SK-N-SH treated with all-trans-retinoic acid at 6 μM for 48 hours (cell line): ENCODE measurements around the gene PHACTR2.

Experiments used
- ATAC-seq: fragments of 200-7000 bp; cut with Tn5 transposase; 3 replicates; pipeline ENCODE4 v1.9.1; 2020; ENCODE audit warnings: mild to moderate bottlenecking, moderate library complexity
- ARNTL ChIP-seq: fragments of 450-650 bp; formaldehyde crosslinking; IDR thresholded peaks from 2 replicates; pipeline ENCODE4 v1.5.0; 2020; ENCODE audit warnings: low read depth, mild to moderate bottlenecking, moderate library complexity, borderline replicate concordance
- BACH2 ChIP-seq: fragments of 250-450 bp; sonication (Bioruptor Pico); IDR thresholded peaks from 2 replicates; pipeline ENCODE4 v1.9.0; 2021; ENCODE audit warnings: mild to moderate bottlenecking, borderline replicate concordance
- CSDC2 ChIP-seq: fragments of 250-450 bp; sonication (Bioruptor Pico); IDR thresholded peaks from 2 replicates; pipeline ENCODE4 v1.5.0; 2020; ENCODE audit warnings: mild to moderate bottlenecking, moderate library complexity
- ESRRG ChIP-seq: fragments of 250-450 bp; sonication (Bioruptor Pico); IDR thresholded peaks from 2 replicates; pipeline ENCODE4 v1.6.1; 2021; ENCODE audit warnings: mild to moderate bottlenecking
- GLIS3 ChIP-seq: fragments of 250-450 bp; sonication (Bioruptor Pico); IDR thresholded peaks from 2 replicates; pipeline ENCODE4 v1.5.0; 2020; ENCODE audit warnings: mild to moderate bottlenecking, moderate library complexity
- ISL1 ChIP-seq: fragments of 250-450 bp; sonication (Bioruptor Pico); IDR thresholded peaks from 2 replicates; pipeline ENCODE4 v2.1.2; 2022; ENCODE audit warnings: mild to moderate bottlenecking, moderate library complexity
- OSR1 ChIP-seq: fragments of 250-450 bp; sonication (Bioruptor Pico); IDR thresholded peaks from 2 replicates; pipeline ENCODE4 v1.8.0; 2022; ENCODE audit warnings: moderate library complexity, mild to moderate bottlenecking, inconsistent platforms
- PPARA ChIP-seq: fragments of 250-450 bp; sonication (Bioruptor Pico); IDR thresholded peaks from 2 replicates; pipeline ENCODE4 v1.5.0; 2020; ENCODE audit warnings: mild to moderate bottlenecking, borderline replicate concordance
- RARB ChIP-seq: fragments of 250-450 bp; sonication (Bioruptor Pico); IDR thresholded peaks from 2 replicates; pipeline ENCODE4 v1.8.0; 2021; ENCODE audit warnings: mild to moderate bottlenecking, moderate library complexity
- TCF4 ChIP-seq: fragments of 250-450 bp; sonication (Bioruptor Pico); IDR thresholded peaks from 2 replicates; pipeline ENCODE4 v1.8.0; 2021; ENCODE audit warnings: mild to moderate bottlenecking, moderate library complexity, borderline replicate concordance
- TOX ChIP-seq: fragments of 250-450 bp; sonication (Bioruptor Pico); IDR thresholded peaks from 2 replicates; pipeline ENCODE4 v1.8.0; 2021; ENCODE audit warnings: mild to moderate bottlenecking, moderate library complexity, borderline replicate concordance
- ZC3H10 ChIP-seq: fragments of 250-450 bp; sonication (Bioruptor Pico); IDR thresholded peaks from 2 replicates; pipeline ENCODE4 v1.5.1; 2021; ENCODE audit warnings: mild to moderate bottlenecking, moderate library complexity
- ZFP3 ChIP-seq: fragments of 250-450 bp; sonication (Bioruptor Pico); IDR thresholded peaks from 2 replicates; pipeline ENCODE4 v1.5.0; 2020; ENCODE audit warnings: mild to moderate bottlenecking, moderate library complexity
- ZFP30 ChIP-seq: fragments of 450-650 bp; formaldehyde crosslinking; IDR thresholded peaks from 2 replicates; pipeline ENCODE4 v1.5.0; 2022; ENCODE audit warnings: mild to moderate bottlenecking, moderate library complexity
- ZNF565 ChIP-seq: fragments of 450-650 bp; formaldehyde crosslinking; conservative IDR thresholded peaks from 2 replicates; pipeline ENCODE4 v1.5.0; 2020; ENCODE audit warnings: low read depth, mild to moderate bottlenecking, moderate library complexity
- ZNF70 ChIP-seq: fragments of 450-650 bp; formaldehyde crosslinking; IDR thresholded peaks from 2 replicates; pipeline ENCODE4 v1.5.0; 2020; ENCODE audit warnings: mild to moderate bottlenecking, moderate library complexity
- ZNF8 ChIP-seq: fragments of 450-650 bp; formaldehyde crosslinking; IDR thresholded peaks from 2 replicates; pipeline ENCODE4 v1.5.0; 2020; ENCODE audit warnings: mild to moderate bottlenecking, moderate library complexity
- TF ChIP-seq, protein P1 (sequence below): fragments of 250-450 bp; sonication (Bioruptor Pico); IDR thresholded peaks from 2 replicates; pipeline ENCODE4 v1.5.1; 2020; ENCODE audit warnings: low read depth, mild to moderate bottlenecking, moderate library complexity
- TF ChIP-seq, protein P2 (sequence below): fragments of 250-450 bp; sonication (Bioruptor Pico); IDR thresholded peaks from 2 replicates; pipeline ENCODE4 v1.5.0; 2020; ENCODE audit warnings: mild to moderate bottlenecking, moderate library complexity
- TF ChIP-seq, protein P3 (sequence below): fragments of 250-450 bp; sonication (Bioruptor Pico); IDR thresholded peaks from 2 replicates; pipeline ENCODE4 v1.5.1; 2021; ENCODE audit warnings: mild to moderate bottlenecking, moderate library complexity
- TF ChIP-seq, protein P4 (sequence below): fragments of 250-450 bp; sonication (Bioruptor Pico); IDR thresholded peaks from 2 replicates; pipeline ENCODE4 v1.8.0; 2020; ENCODE audit warnings: mild to moderate bottlenecking, moderate library complexity, borderline replicate concordance
- TF ChIP-seq, protein P5 (sequence below): fragments of 250-450 bp; sonication (Bioruptor Pico); IDR thresholded peaks from 2 replicates; pipeline ENCODE4 v1.8.0; 2021; ENCODE audit warnings: low read depth, mild to moderate bottlenecking, moderate library complexity, borderline replicate concordance

PHACTR2 gene

DNA sequence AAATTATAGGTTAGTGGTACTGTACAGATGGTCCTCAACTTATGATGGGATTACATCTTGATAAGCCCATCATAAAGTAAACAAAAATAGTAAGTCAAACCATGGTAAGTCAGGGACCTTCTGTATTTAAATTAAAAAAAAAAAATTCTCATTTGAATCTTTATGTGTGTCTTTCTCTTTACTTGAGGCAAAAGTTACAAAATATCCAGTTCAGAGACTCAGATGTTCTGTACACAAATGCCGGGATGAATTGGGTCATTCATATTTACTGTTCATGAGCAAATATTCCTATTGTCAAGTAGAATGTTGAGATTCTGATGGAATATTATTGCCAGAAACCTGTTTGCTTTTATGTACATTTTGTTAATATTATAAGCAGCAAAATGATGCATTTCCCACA lies 13.4 kb downstream of the PHACTR2 start (continued):
- TF ChIP-seq, protein P1, sequence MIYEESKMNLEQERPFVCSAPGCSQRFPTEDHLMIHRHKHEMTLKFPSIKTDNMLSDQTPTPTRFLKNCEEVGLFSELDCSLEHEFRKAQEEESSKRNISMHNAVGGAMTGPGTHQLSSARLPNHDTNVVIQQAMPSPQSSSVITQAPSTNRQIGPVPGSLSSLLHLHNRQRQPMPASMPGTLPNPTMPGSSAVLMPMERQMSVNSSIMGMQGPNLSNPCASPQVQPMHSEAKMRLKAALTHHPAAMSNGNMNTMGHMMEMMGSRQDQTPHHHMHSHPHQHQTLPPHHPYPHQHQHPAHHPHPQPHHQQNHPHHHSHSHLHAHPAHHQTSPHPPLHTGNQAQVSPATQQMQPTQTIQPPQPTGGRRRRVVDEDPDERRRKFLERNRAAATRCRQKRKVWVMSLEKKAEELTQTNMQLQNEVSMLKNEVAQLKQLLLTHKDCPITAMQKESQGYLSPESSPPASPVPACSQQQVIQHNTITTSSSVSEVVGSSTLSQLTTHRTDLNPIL, result no peak

DNA sequence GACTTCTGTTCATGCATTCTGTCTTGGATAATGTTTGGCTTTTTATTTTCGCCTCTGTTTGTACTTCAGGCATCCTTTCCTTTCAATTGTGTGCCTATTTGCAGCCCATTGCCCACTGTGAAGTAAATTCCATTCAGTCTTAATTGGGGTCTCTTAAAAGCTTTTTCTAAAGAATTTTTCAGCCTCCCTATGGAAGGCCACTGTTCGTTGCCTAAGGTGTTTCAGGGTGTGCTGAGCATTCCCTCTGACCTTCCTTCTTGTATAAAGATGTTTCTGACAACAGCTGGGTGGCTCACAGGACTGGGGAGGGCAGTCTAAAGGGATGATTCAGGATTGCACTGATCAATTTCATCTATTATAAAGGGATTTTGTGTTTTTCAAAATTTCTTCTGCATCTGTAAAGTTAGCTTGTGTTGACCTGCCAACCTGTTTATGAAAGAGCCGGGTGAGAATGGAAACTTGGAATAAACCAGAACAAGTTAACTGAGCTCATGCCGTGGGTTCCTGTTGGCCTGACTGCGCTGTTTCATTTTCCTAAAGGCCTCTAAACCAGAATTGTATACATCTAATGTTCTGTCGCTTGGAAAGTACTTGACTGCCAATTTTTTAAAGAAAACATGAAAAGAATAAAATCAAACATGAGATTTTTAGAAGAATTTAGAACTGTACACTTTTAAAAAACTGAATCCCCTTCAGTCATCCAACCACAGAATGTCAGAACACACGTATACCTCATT lies 14.3 kb downstream of the PHACTR2 start:
- no peak for ATAC-seq
- TF ChIP-seq, protein P2, sequence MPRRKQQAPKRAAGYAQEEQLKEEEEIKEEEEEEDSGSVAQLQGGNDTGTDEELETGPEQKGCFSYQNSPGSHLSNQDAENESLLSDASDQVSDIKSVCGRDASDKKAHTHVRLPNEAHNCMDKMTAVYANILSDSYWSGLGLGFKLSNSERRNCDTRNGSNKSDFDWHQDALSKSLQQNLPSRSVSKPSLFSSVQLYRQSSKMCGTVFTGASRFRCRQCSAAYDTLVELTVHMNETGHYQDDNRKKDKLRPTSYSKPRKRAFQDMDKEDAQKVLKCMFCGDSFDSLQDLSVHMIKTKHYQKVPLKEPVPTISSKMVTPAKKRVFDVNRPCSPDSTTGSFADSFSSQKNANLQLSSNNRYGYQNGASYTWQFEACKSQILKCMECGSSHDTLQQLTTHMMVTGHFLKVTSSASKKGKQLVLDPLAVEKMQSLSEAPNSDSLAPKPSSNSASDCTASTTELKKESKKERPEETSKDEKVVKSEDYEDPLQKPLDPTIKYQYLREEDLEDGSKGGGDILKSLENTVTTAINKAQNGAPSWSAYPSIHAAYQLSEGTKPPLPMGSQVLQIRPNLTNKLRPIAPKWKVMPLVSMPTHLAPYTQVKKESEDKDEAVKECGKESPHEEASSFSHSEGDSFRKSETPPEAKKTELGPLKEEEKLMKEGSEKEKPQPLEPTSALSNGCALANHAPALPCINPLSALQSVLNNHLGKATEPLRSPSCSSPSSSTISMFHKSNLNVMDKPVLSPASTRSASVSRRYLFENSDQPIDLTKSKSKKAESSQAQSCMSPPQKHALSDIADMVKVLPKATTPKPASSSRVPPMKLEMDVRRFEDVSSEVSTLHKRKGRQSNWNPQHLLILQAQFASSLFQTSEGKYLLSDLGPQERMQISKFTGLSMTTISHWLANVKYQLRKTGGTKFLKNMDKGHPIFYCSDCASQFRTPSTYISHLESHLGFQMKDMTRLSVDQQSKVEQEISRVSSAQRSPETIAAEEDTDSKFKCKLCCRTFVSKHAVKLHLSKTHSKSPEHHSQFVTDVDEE (CRISPR knock-in tag), result no peak
- no peak for TF ChIP-seq ESRRG (CRISPR knock-in tag)
- TF ChIP-seq, protein P3, sequence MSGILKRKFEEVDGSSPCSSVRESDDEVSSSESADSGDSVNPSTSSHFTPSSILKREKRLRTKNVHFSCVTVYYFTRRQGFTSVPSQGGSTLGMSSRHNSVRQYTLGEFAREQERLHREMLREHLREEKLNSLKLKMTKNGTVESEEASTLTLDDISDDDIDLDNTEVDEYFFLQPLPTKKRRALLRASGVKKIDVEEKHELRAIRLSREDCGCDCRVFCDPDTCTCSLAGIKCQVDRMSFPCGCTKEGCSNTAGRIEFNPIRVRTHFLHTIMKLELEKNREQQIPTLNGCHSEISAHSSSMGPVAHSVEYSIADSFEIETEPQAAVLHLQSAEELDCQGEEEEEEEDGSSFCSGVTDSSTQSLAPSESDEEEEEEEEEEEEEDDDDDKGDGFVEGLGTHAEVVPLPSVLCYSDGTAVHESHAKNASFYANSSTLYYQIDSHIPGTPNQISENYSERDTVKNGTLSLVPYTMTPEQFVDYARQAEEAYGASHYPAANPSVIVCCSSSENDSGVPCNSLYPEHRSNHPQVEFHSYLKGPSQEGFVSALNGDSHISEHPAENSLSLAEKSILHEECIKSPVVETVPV (CRISPR knock-in tag), result no peak
- TF ChIP-seq, protein P4, sequence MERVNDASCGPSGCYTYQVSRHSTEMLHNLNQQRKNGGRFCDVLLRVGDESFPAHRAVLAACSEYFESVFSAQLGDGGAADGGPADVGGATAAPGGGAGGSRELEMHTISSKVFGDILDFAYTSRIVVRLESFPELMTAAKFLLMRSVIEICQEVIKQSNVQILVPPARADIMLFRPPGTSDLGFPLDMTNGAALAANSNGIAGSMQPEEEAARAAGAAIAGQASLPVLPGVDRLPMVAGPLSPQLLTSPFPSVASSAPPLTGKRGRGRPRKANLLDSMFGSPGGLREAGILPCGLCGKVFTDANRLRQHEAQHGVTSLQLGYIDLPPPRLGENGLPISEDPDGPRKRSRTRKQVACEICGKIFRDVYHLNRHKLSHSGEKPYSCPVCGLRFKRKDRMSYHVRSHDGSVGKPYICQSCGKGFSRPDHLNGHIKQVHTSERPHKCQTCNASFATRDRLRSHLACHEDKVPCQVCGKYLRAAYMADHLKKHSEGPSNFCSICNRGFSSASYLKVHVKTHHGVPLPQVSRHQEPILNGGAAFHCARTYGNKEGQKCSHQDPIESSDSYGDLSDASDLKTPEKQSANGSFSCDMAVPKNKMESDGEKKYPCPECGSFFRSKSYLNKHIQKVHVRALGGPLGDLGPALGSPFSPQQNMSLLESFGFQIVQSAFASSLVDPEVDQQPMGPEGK (CRISPR knock-in tag), result no peak
- no peak for TF ChIP-seq ZC3H10
- no peak for TF ChIP-seq TCF4 (CRISPR knock-in tag)
- TF ChIP-seq ZNF8 (CRISPR knock-in tag), result no peak
- no peak for TF ChIP-seq ZFP30 (CRISPR knock-in tag)
- TF ChIP-seq OSR1 (CRISPR knock-in tag), result no peak
- no peak for TF ChIP-seq ARNTL (CRISPR knock-in tag)
- no peak for TF ChIP-seq ZNF70
- TF ChIP-seq BACH2 (CRISPR knock-in tag), result no peak
- TF ChIP-seq, protein P1, result no peak
- no peak for TF ChIP-seq PPARA (CRISPR knock-in tag)
- no peak for TF ChIP-seq TOX (CRISPR knock-in tag)
- TF ChIP-seq ISL1 (CRISPR knock-in tag), result no peak
- TF ChIP-seq ZFP3 (CRISPR knock-in tag), result no peak
- TF ChIP-seq GLIS3 (CRISPR knock-in tag), result no peak
- TF ChIP-seq, protein P5, sequence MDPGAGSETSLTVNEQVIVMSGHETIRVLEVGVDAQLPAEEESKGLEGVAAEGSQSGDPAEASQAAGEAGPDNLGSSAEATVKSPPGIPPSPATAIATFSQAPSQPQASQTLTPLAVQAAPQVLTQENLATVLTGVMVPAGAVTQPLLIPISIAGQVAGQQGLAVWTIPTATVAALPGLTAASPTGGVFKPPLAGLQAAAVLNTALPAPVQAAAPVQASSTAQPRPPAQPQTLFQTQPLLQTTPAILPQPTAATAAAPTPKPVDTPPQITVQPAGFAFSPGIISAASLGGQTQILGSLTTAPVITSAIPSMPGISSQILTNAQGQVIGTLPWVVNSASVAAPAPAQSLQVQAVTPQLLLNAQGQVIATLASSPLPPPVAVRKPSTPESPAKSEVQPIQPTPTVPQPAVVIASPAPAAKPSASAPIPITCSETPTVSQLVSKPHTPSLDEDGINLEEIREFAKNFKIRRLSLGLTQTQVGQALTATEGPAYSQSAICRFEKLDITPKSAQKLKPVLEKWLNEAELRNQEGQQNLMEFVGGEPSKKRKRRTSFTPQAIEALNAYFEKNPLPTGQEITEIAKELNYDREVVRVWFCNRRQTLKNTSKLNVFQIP (CRISPR knock-in tag), result no peak

DNA sequence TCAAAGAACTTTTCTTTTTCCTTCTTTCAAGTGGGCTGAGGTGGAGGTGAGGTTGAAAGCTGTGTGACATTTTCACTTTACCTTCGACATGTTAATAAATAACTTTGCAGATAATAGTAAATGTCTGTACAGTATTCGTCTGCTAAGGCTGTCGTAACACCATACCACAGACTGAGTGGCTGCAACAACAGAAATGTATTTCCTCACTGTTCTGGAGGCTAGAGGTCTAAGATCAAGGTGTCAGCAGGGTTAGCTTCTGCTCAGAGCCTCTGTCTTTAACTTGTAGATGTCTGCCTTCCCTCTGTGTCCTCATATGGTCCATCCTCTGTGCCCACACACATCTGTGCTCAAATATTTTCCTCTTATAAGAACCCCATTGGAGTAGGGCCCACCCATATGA lies 14.9 kb downstream of the PHACTR2 start:
- no peak for ATAC-seq
- no peak for TF ChIP-seq PPARA (CRISPR knock-in tag)
- TF ChIP-seq ZNF70, result no peak
- no peak for TF ChIP-seq ZC3H10
- TF ChIP-seq, protein P4 (CRISPR knock-in tag), result no peak
- TF ChIP-seq ISL1 (CRISPR knock-in tag), result no peak
- TF ChIP-seq ZNF8 (CRISPR knock-in tag), result no peak
- TF ChIP-seq TOX (CRISPR knock-in tag), result no peak
- no peak for TF ChIP-seq OSR1 (CRISPR knock-in tag)
- no peak for TF ChIP-seq ZNF565 (CRISPR knock-in tag)
- no peak for TF ChIP-seq ARNTL (CRISPR knock-in tag)
- no peak for TF ChIP-seq BACH2 (CRISPR knock-in tag)
- TF ChIP-seq CSDC2, result no peak
- TF ChIP-seq ZFP30 (CRISPR knock-in tag), result no peak
- TF ChIP-seq, protein P1, result no peak
- TF ChIP-seq GLIS3 (CRISPR knock-in tag), result no peak
- TF ChIP-seq RARB (CRISPR knock-in tag), result no peak
